OCI-LY1 (cell line): ENCODE data around the gene MZT2A.
"Not testable (repeated sequence)": the region's sequence is repeated elsewhere in the genome, so short reads cannot be mapped to it uniquely, and the experiment has no call there.

ENCODE experiments used
- H2AFZ ChIP-seq: fragments of 200-600 bp; sonication (generic), shearing (Covaris generic); 2 replicates; pipeline ENCODE4 v1.6.0; 2014; ENCODE audit warnings: antibody characterized with exemption, mild to moderate bottlenecking, low read length
- H3F3A ChIP-seq: fragments of 200-600 bp; sonication (generic), shearing (Covaris generic); 2 replicates; pipeline ENCODE4 v1.6.0; 2014; ENCODE audit warnings: mild to moderate bottlenecking, antibody characterized with exemption, low read length, moderate library complexity; ENCODE audit not compliant: insufficient read depth
- H3K27ac ChIP-seq: fragments of 200-600 bp; sonication (generic); 2 replicates; pipeline ENCODE4 v1.5.1; 2014; ENCODE audit warnings: low read length, mixed run types, mild to moderate bottlenecking, low read depth; ENCODE audit not compliant: poor library complexity, severe bottlenecking
- H3K27me3 ChIP-seq: fragments of 200-600 bp; sonication (generic); 2 replicates; pipeline ENCODE4 v1.6.0; 2014; ENCODE audit warnings: antibody characterized with exemption, mild to moderate bottlenecking, low read length, moderate library complexity; ENCODE audit not compliant: insufficient read depth
- H3K36me3 ChIP-seq: fragments of 200-600 bp; sonication (generic); 2 replicates; pipeline ENCODE4 v1.6.1; 2014; ENCODE audit warnings: mild to moderate bottlenecking, antibody characterized with exemption, low read length, moderate library complexity, mixed read lengths; ENCODE audit not compliant: insufficient read depth
- H3K4me1 ChIP-seq: fragments of 200-600 bp; sonication (generic); 2 replicates; pipeline ENCODE4 v1.5.1; 2014; ENCODE audit warnings: mild to moderate bottlenecking, low read length, moderate library complexity; ENCODE audit not compliant: insufficient read depth, severe bottlenecking
- H3K4me2 ChIP-seq: fragments of 200-600 bp; sonication (generic), shearing (Covaris generic); 2 replicates; pipeline ENCODE4 v1.6.1; 2014; ENCODE audit warnings: low read length
- H3K4me3 ChIP-seq: fragments of 200-600 bp; sonication (generic); 2 replicates; pipeline ENCODE4 v1.5.1; 2014; ENCODE audit warnings: low read length, low read depth, mild to moderate bottlenecking, mixed read lengths; ENCODE audit not compliant: poor library complexity, severe bottlenecking
- H3K79me2 ChIP-seq: fragments of 200-600 bp; shearing (Covaris generic); 2 replicates; pipeline ENCODE4 v1.6.1; 2016; ENCODE audit warnings: mixed run types, low read length, mixed read lengths; ENCODE audit not compliant: insufficient read depth
- H3K9ac ChIP-seq: fragments of 200-600 bp; sonication (generic), shearing (Covaris generic); 2 replicates; pipeline ENCODE4 v1.6.1; 2014; ENCODE audit warnings: mild to moderate bottlenecking, low read length, mixed read lengths
- H3K9me2 ChIP-seq: fragments of 200-600 bp; sonication (generic), shearing (Covaris generic); 2 replicates; pipeline ENCODE4 v1.6.1; 2014; ENCODE audit warnings: low read depth, mild to moderate bottlenecking, low read length, mixed read lengths
- H3K9me3 ChIP-seq: fragments of 200-600 bp; shearing (Covaris generic); 2 replicates; pipeline ENCODE4 v1.6.1; 2014; ENCODE audit warnings: low read length, mixed read lengths
- H4K20me1 ChIP-seq: fragments of 200-600 bp; sonication (generic), shearing (Covaris generic); 2 replicates; pipeline ENCODE4 v1.6.0; 2016; ENCODE audit warnings: mild to moderate bottlenecking, low read length; ENCODE audit not compliant: insufficient read depth
- CTCF ChIP-seq: fragments of 200-600 bp; sonication (generic), shearing (Covaris generic); IDR thresholded peaks from 2 replicates; pipeline ENCODE4 v1.5.1; 2017; ENCODE audit warnings: mild to moderate bottlenecking, antibody characterized with exemption, low read length, moderate library complexity, mixed read lengths
- EZH2 ChIP-seq: fragments of 200-600 bp; sonication (generic), shearing (Covaris generic); IDR thresholded peaks from 2 replicates; pipeline ENCODE4 v1.8.0; 2017; ENCODE audit warnings: borderline replicate concordance, mixed run types, mild to moderate bottlenecking, antibody characterized with exemption, low read length, moderate library complexity, mixed read lengths

MZT2A gene

GRCh38 chr2:131517106-131517831 is 25.1 kb upstream of the MZT2A start:
- Histone ChIP-seq H3K27ac (no peak overlapping the region), H3K9me3 (no peaks in the 10 kb centered on the region), H3K36me3 (peaks cover 58% of the 10 kb centered on the region), H2AFZ (no peak overlapping the region), H3K9me2 (no peaks in the 10 kb centered on the region), H3K79me2 (no peaks in the 10 kb centered on the region), H3K9ac (no peak overlapping the region), H3K4me3 (no peak overlapping the region), H3F3A (no peaks in the 10 kb centered on the region), H3K4me2 (no peak overlapping the region), H3K4me1 (peaks cover 5% of the 10 kb centered on the region), H3K27me3 (no peaks in the 10 kb centered on the region), H4K20me1 (no peaks in the 10 kb centered on the region)
- TF ChIP-seq CTCF, result no peak
- no peak for TF ChIP-seq EZH2

- not testable (repeated sequence) for H3K4me2 ChIP-seq, H4K20me1 ChIP-seq
- TF ChIP-seq CTCF, result peak; percentile 41
Observed at GRCh38 chr2:131516621-131517020, 24.4 kb upstream of the MZT2A start.

GRCh38 chr2:131516011-131516410 is 23.8 kb upstream of the MZT2A start:
- H3K79me2 ChIP-seq, result no peaks in the 10 kb centered on the region
- H4K20me1 ChIP-seq, result no peaks in the 10 kb centered on the region
- H3K9me2 ChIP-seq, result no peaks in the 10 kb centered on the region
- H3K9ac ChIP-seq, result no peak overlapping the region
- H2AFZ ChIP-seq, result no peak overlapping the region
- no peaks in the 10 kb centered on the region for H3K27me3 ChIP-seq
- H3K4me1 ChIP-seq, result peaks cover 5% of the 10 kb centered on the region
- no peaks in the 10 kb centered on the region for H3F3A ChIP-seq
- peaks cover 51% of the 10 kb centered on the region for H3K36me3 ChIP-seq
- no peak overlapping the region for H3K4me3 ChIP-seq
- H3K9me3 ChIP-seq, result no peaks in the 10 kb centered on the region
- no peak overlapping the region for H3K4me2 ChIP-seq
- TF ChIP-seq EZH2, result no peak
- TF ChIP-seq CTCF, result no peak
- H3K27ac ChIP-seq, result no peak overlapping the region

More at GRCh38 chr2:131516621-131517020, 24.4 kb upstream of the MZT2A start:
- not testable (repeated sequence) for H3K9me3 ChIP-seq, H2AFZ ChIP-seq, H3F3A ChIP-seq, H3K79me2 ChIP-seq, H3K4me3 ChIP-seq, H3K27ac ChIP-seq, H3K9me2 ChIP-seq, H3K27me3 ChIP-seq, H3K9ac ChIP-seq, H3K4me1 ChIP-seq
- peaks cover 54% of the 10 kb centered on the region for H3K36me3 ChIP-seq

GRCh38 chr2:131515235-131515634 is 23.0 kb upstream of the MZT2A start:
- H3K79me2 ChIP-seq, H3K4me1 ChIP-seq, H3K9me2 ChIP-seq, H2AFZ ChIP-seq, H3K4me2 ChIP-seq, H3F3A ChIP-seq, H3K27me3 ChIP-seq, H3K9ac ChIP-seq, H3K9me3 ChIP-seq, H4K20me1 ChIP-seq, H3K4me3 ChIP-seq: not testable (repeated sequence)
- Histone ChIP-seq H3K36me3 (peaks cover 45% of the 10 kb centered on the region), H3K27ac (peak overlapping the region; percentile 40)

- not testable (repeated sequence) for H3K4me1 ChIP-seq, H3K9me3 ChIP-seq
Observed at GRCh38 chr2:131514408-131515166, 22.4 kb upstream of the MZT2A start.

More at GRCh38 chr2:131514408-131515166, 22.4 kb upstream of the MZT2A start:
- not testable (repeated sequence) for H3K4me2 ChIP-seq, H3K9ac ChIP-seq, H3K79me2 ChIP-seq, H2AFZ ChIP-seq, H3K27me3 ChIP-seq, H3K4me3 ChIP-seq, H3F3A ChIP-seq, H3K9me2 ChIP-seq, H4K20me1 ChIP-seq
- H3K36me3 ChIP-seq, result peaks cover 40% of the 10 kb centered on the region
- peak overlapping the region; percentile 40 for H3K27ac ChIP-seq
